Brain microvascular endothelial cell (primary cell): Measurements from ENCODE around the gene ACVR2B.

Source experiments
- DNase-seq: peaks from one replicate; pipeline ENCODE4 v3.0.0-alpha.2; 2020
- H3K27ac ChIP-seq: fragments of 250-450 bp; sonication (Bioruptor Pico); 2 replicates; pipeline ENCODE4 v1.5.1; 2020; ENCODE audit warnings: mild to moderate bottlenecking, moderate library complexity
- H3K27me3 ChIP-seq: fragments of 250-450 bp; sonication (Bioruptor Pico); replicated peaks from 2 replicates; pipeline ENCODE4 v1.5.1; 2020; ENCODE audit warnings: mild to moderate bottlenecking
- H3K36me3 ChIP-seq: fragments of 250-450 bp; sonication (Bioruptor Pico); replicated peaks from 2 replicates; pipeline ENCODE4 v1.5.1; 2020; ENCODE audit warnings: mild to moderate bottlenecking
- H3K4me3 ChIP-seq: 2 replicates; pipeline ENCODE4 v1.5.1; 2011; ENCODE audit warnings: low read depth, mild to moderate bottlenecking, control low read depth, low read length, moderate library complexity
- in situ Hi-C: cut with HindIII; loops from 2 replicates; pipeline ENCODE4 v1.10.0; 2017; ENCODE audit warnings: low sequenced_read_pairs, low pct_ligation_motif_present
- TF ChIP-seq, protein P1 (sequence below): IDR thresholded peaks from 2 replicates; pipeline ENCODE4 v1.5.1; 2011; ENCODE audit warnings: low read depth, mild to moderate bottlenecking, moderate library complexity, low read length, control low read depth, inconsistent platforms; ENCODE audit errors: missing control alignments

The ACVR2B gene

GRCh38 chr3:38507120-38507519 is 53.4 kb downstream of the ACVR2B start:
- Histone ChIP-seq H3K27ac (no peak overlapping the region), H3K27me3 (no peaks in the 10 kb centered on the region), H3K36me3 (peaks cover 21% of the 10 kb centered on the region), H3K4me3 (no peak overlapping the region)
- DNase-seq = no peak
- in situ Hi-C loops = loop anchor here (25.0 kb wide), 2 partner anchors 330 to 505 kb away; no protein-coding TSS in a partner anchor
- TF ChIP-seq, protein P1, sequence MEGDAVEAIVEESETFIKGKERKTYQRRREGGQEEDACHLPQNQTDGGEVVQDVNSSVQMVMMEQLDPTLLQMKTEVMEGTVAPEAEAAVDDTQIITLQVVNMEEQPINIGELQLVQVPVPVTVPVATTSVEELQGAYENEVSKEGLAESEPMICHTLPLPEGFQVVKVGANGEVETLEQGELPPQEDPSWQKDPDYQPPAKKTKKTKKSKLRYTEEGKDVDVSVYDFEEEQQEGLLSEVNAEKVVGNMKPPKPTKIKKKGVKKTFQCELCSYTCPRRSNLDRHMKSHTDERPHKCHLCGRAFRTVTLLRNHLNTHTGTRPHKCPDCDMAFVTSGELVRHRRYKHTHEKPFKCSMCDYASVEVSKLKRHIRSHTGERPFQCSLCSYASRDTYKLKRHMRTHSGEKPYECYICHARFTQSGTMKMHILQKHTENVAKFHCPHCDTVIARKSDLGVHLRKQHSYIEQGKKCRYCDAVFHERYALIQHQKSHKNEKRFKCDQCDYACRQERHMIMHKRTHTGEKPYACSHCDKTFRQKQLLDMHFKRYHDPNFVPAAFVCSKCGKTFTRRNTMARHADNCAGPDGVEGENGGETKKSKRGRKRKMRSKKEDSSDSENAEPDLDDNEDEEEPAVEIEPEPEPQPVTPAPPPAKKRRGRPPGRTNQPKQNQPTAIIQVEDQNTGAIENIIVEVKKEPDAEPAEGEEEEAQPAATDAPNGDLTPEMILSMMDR = no peak

DNA sequence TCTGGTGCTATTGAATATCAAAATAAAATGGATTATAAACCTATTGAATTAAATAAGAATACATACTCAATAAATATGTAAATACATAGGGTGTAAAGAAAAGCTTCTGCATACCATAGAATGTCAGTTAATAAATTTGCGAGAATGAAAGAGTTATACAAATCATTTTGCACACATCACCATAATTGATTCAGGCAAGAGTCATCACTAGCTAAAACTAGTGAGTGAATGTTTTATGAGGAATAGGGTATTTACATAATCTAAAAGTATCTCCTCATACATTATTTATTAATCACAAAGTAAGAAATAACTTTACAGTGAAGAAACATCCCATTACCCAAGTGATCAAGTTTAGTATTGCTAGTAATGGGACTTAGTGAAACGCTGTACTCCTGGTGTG is 56.0 kb downstream of the ACVR2B start:
- no peak overlapping the region for H3K4me3 ChIP-seq
- TF ChIP-seq, protein P1 = no peak
- H3K27me3 ChIP-seq = no peaks in the 10 kb centered on the region
- no peak for DNase-seq
- H3K36me3 ChIP-seq = peaks cover 11% of the 10 kb centered on the region
- in situ Hi-C loops = loop anchor here (25.0 kb wide), 2 partner anchors 328 to 503 kb away; no protein-coding TSS in a partner anchor
- H3K27ac ChIP-seq = no peak overlapping the region

- no peak for DNase-seq
- in situ Hi-C loops = loop anchor here (25.0 kb wide), 2 partner anchors 327 to 502 kb away; no protein-coding TSS in a partner anchor
- Histone ChIP-seq H3K4me3 (no peak overlapping the region), H3K36me3 (peaks cover 11% of the 10 kb centered on the region), H3K27me3 (no peaks in the 10 kb centered on the region), H3K27ac (no peak overlapping the region)
- TF ChIP-seq, protein P1 = no peak
Measured at GRCh38 chr3:38510631-38511030, 56.9 kb downstream of the ACVR2B start.

DNA sequence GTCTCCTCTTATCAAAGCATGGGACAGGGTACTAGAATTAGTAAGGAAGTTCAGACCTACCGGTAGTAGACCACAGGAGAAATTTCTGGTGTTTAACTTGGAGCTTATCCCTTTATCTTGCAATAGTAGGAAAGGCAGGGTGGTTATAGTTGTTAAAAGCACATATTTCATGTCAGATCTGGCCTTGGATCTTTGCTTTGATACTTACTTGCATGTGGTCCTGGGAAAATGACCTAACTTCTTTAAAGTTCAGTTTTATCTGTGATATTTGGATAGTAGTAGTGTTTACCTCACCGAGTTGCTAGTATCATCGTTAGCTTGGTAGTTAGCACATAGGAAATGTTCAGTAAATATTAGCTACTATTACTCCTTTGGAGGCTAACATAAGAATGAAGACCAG is 57.9 kb downstream of the ACVR2B start:
- no peak overlapping the region for H3K27ac ChIP-seq
- DNase-seq = no peak
- H3K36me3 ChIP-seq = peaks cover 11% of the 10 kb centered on the region
- H3K27me3 ChIP-seq = no peaks in the 10 kb centered on the region
- H3K4me3 ChIP-seq = no peak overlapping the region
- in situ Hi-C loops = loop anchor here (25.0 kb wide), 2 partner anchors 326 to 501 kb away; no protein-coding TSS in a partner anchor
- TF ChIP-seq, protein P1 = no peak

GRCh38 chr3:38515367-38515766 is 61.7 kb downstream of the ACVR2B start:
- Histone ChIP-seq H3K27me3 (no peaks in the 10 kb centered on the region), H3K4me3 (no peak overlapping the region), H3K36me3 (peaks cover 2% of the 10 kb centered on the region), H3K27ac (no peak overlapping the region)
- TF ChIP-seq, protein P1 = no peak
- in situ Hi-C loops = loop anchor here (25.0 kb wide), 2 partner anchors 322 to 497 kb away; no protein-coding TSS in a partner anchor
- no peak for DNase-seq

DNA sequence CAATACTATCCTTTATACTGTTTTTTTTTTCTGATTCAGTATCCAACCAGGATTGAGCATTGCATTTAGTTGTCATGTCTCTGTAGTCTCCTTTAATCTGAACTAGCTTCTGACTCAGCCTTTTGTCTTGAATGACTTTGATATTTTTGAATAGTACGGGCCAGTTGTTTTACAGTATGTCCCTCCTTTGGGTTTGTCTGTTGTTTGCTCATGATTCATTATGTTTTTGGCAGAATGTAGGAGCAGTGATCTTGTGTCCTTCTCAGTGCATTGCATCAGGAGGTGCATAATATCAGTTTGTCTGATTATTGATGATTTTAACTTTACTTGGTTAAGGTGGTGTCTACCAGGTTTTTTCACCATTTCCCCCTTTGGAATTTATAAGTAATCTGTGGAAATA is 63.0 kb downstream of the ACVR2B start:
- Histone ChIP-seq H3K27me3 (no peaks in the 10 kb centered on the region), H3K27ac (no peak overlapping the region), H3K4me3 (no peak overlapping the region), H3K36me3 (no peaks in the 10 kb centered on the region)
- TF ChIP-seq, protein P1 = no peak
- DNase-seq = no peak
- in situ Hi-C loops = loop anchor here (25.0 kb wide), 2 partner anchors 321 to 496 kb away; no protein-coding TSS in a partner anchor
